Measurements from ENCODE around the gene VAC14. TPM values are rescaled to one million over a fixed set of nuclear protein-coding genes. Genes with fewer than 3 reads are reported as not detected.

The VAC14 gene
- total RNA-seq, 1 experiment from 2014 or later = 49.9 TPM

DNA sequence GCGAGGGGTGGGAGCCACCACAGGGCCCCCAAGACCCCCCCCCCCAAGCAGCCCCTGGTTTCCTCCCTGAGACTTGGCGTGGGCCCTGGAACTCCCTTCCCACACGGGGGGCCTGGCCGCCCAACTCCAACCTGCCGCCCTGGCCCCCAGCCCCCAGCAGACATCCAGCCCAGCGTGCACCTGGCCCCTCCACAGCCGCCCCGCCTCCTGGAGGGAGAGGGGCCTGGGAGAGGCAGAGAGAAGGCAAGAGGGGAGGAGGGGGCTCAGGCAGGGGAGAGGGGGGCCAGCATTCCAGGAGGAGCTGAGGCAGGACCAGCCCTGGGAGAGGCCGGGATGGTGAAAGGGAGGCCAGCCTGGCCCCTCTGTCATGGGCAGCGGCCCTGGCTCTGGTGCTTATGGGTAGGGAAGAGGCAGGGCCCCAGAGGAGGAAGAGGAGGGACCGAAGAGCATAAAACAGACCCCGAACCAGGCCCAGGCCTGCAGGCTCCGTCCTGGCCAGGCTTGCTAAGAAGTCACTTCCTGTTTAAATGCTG is 137.9 kb downstream of the VAC14 start:
- TF ChIP-seq, protein P1, sequence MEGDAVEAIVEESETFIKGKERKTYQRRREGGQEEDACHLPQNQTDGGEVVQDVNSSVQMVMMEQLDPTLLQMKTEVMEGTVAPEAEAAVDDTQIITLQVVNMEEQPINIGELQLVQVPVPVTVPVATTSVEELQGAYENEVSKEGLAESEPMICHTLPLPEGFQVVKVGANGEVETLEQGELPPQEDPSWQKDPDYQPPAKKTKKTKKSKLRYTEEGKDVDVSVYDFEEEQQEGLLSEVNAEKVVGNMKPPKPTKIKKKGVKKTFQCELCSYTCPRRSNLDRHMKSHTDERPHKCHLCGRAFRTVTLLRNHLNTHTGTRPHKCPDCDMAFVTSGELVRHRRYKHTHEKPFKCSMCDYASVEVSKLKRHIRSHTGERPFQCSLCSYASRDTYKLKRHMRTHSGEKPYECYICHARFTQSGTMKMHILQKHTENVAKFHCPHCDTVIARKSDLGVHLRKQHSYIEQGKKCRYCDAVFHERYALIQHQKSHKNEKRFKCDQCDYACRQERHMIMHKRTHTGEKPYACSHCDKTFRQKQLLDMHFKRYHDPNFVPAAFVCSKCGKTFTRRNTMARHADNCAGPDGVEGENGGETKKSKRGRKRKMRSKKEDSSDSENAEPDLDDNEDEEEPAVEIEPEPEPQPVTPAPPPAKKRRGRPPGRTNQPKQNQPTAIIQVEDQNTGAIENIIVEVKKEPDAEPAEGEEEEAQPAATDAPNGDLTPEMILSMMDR (conservative IDR thresholded peaks at IDR 0.05) = no peak
- peaks cover 4 to 16% of the 10 kb centered on the region in 2 experiments; a peak in 3 of 4 replicates for H3K4me1 Mint-ChIP-seq
- Histone ChIP-seq H3K23ac (ENCODE audit: insufficient read length, low read depth, low read length) (no peak overlapping the region), H4K91ac (ENCODE audit: insufficient read length, low read depth, low read length) (no peak overlapping the region), H3K18ac (ENCODE audit: insufficient read length, low read depth, low read length) (no peak overlapping the region), H3K14ac (ENCODE audit: insufficient read depth, low read length) (no peak overlapping the region), H3K79me1 (ENCODE audit: insufficient read depth, low read depth, low read length, poor library complexity, severe bottlenecking) (no peaks in the 10 kb centered on the region), H3T11ph (ENCODE audit: low read length) (no peak overlapping the region), H3K4me1 (ENCODE audit: insufficient read depth, low read length) (peaks cover 3% of the 10 kb centered on the region; the same call in 1 of the 2 replicates), H2BK20ac (ENCODE audit: low read depth, low read length, poor library complexity, severe bottlenecking) (no peak overlapping the region), H3K9ac (ENCODE audit: extremely low read depth, insufficient read length, low read length) (no peak overlapping the region), H4K5ac (ENCODE audit: insufficient read length, low read depth, low read length) (no peak overlapping the region), H3K27ac (ENCODE audit: insufficient read length, low read depth, low read length) (no peak overlapping the region), H3K56ac (ENCODE audit: insufficient read length, low read depth, low read length) (no peak overlapping the region), H3K9me3 (ENCODE audit: control insufficient read depth, low read depth, low read length) (no peaks in the 10 kb centered on the region), H4K8ac (replicated peaks; ENCODE audit: insufficient read length, low read depth, low read length) (no peak overlapping the region), H2AK5ac (ENCODE audit: insufficient read length, low read length) (no peak overlapping the region), H4K20me1 (ENCODE audit: control insufficient read depth, insufficient read depth, insufficient read length) (no peaks in the 10 kb centered on the region), H3K79me2 (ENCODE audit: insufficient read depth, low read length) (no peaks in the 10 kb centered on the region), H2BK12ac (ENCODE audit: insufficient read length, low read depth, low read length) (no peak overlapping the region), H2BK120ac (ENCODE audit: low read depth, low read length, poor library complexity, severe bottlenecking) (no peak overlapping the region), H3K4ac (ENCODE audit: low read depth, low read length) (no peak overlapping the region), H3K23me2 (ENCODE audit: insufficient read length, low read depth, low read length, poor library complexity, severe bottlenecking) (no peaks in the 10 kb centered on the region), H2AFZ (ENCODE audit: low read length) (no peak overlapping the region), H2BK15ac (ENCODE audit: low read depth, low read length) (no peak overlapping the region), H3K4me2 (ENCODE audit: insufficient read depth, insufficient read length, low read length) (no peak overlapping the region), H2BK5ac (ENCODE audit: insufficient read length, low read length) (no peak overlapping the region), H3K27me3 (ENCODE audit: insufficient read depth, low read length) (no peaks in the 10 kb centered on the region)
- peaks cover 22 to 37% (median 28%) of the 10 kb centered on the region in 3 experiments; a peak in 6 of 7 replicates for H3K36me3 Mint-ChIP-seq (ENCODE audit: insufficient read depth in 1 of 3, low read depth in 3 of 3)
- WGBS (ENCODE audit: extremely low coverage, insufficient read length, low lambda C conversion rate) = no CpG with 5 or more reads among the region's 13 CpGs
- no peak overlapping the region for H3K27ac Mint-ChIP-seq
- peak; percentile 29 for DNase-seq
- no peaks in the 10 kb centered on the region; the same call in 1 of the 2 replicates for H3K27me3 Mint-ChIP-seq (ENCODE audit: low read depth)
- H3K4me3 Mint-ChIP-seq = no peak overlapping the region
- H3K9me3 Mint-ChIP-seq = no peaks in the 10 kb centered on the region; a peak in 1 of 5 replicates
